Breast epithelium (tissue), 4 donors: ENCODE data around the gene DCD. TPM values are rescaled to one million over a fixed set of nuclear protein-coding genes. Genes with fewer than 3 reads are reported as not detected.

Experiments
- DNase-seq, 2 donors: peaks; one replicate each; pipeline ENCODE4 v3.0.0-alpha.2; 2019; ENCODE audit warnings: low spot score in 2 of 2
- H3K27ac ChIP-seq, 2 donors: fragments of 200-600 bp; sonication (generic) in 1 of 2; one replicate each; pipeline ENCODE4 v1.5.1; 2016 to 2019; ENCODE audit warnings: mild to moderate bottlenecking in 1 of 2
- H3K27me3 ChIP-seq, 2 donors: fragments of 200-600 bp; sonication (generic) in 1 of 2; one replicate each; pipeline versions ENCODE4 v1.5.1 to v1.6.0; 2017 to 2019; ENCODE audit warnings: control low read depth in 1 of 2, mild to moderate bottlenecking in 1 of 2
- H3K36me3 ChIP-seq: fragments of 200-600 bp; one replicate; pipeline ENCODE4 v1.5.1; 2019
- H3K4me1 ChIP-seq, 2 donors: fragments of 200-600 bp; sonication (generic); one replicate each; pipeline ENCODE4 v1.5.1; 2016 to 2019; ENCODE audit warnings: control low read depth in 1 of 2
- H3K4me3 ChIP-seq, 3 donors: fragments of 200-600 bp; sonication (generic); 1 replicate in 2 of 3; 2 replicates in 1 of 3; pipeline ENCODE4 v1.5.1; 2016 to 2019; ENCODE audit warnings: mild to moderate bottlenecking in 3 of 3, moderate library complexity in 2 of 3
- H3K9me3 ChIP-seq, 2 donors: fragments of 200-600 bp; sonication (generic) in 1 of 2; one replicate each; pipeline ENCODE4 v1.5.1; 2016 to 2019; ENCODE audit warnings: control low read depth in 1 of 2
- POLR2A ChIP-seq: fragments of 450-650 bp; IDR thresholded peaks from one replicate; pipeline ENCODE4 v1.6.1; 2016; ENCODE audit warnings: antibody characterized with exemption, mild to moderate bottlenecking, moderate library complexity
- POLR2AphosphoS5 ChIP-seq, 3 donors: sonication (generic); formaldehyde crosslinking; IDR thresholded peaks; one replicate each; pipeline ENCODE4 v1.6.1; 2017; ENCODE audit warnings: antibody characterized with exemption in 3 of 3
- intact Hi-C: fragments of 100-400 bp; cut with DNase I; formaldehyde crosslinking; loops from one replicate; pipeline ENCODE4 v1.15.1; 2023; ENCODE audit warnings: low total_unique reads
- total RNA-seq, 3 donors: library from RNA; depleted of rRNA; stranded (reverse); fragments of >200 nt; gene quantifications; one replicate each; pipeline ENCODE4 v1.1.0, GENCODE V29; 2016
- TF ChIP-seq, protein P1 (sequence below), 3 donors: fragments of 450-650 bp; IDR thresholded peaks; one replicate each; pipeline ENCODE4 v1.5.1; 2016 to 2017; ENCODE audit warnings: antibody characterized with exemption in 3 of 3, mild to moderate bottlenecking in 3 of 3, moderate library complexity in 3 of 3

The DCD gene
- total RNA-seq, 3 donors from 2014 or later = not detected

- H3K9me3 ChIP-seq = no peaks in the 10 kb centered on the region
- H3K27me3 ChIP-seq = no peaks in the 10 kb centered on the region
- DNase-seq = no peak
- intact Hi-C loops = no loop called here
- no peak overlapping the region for H3K4me3 ChIP-seq
- no peaks in the 10 kb centered on the region for H3K4me1 ChIP-seq
- H3K36me3 ChIP-seq = no peaks in the 10 kb centered on the region
- TF ChIP-seq, protein P1, sequence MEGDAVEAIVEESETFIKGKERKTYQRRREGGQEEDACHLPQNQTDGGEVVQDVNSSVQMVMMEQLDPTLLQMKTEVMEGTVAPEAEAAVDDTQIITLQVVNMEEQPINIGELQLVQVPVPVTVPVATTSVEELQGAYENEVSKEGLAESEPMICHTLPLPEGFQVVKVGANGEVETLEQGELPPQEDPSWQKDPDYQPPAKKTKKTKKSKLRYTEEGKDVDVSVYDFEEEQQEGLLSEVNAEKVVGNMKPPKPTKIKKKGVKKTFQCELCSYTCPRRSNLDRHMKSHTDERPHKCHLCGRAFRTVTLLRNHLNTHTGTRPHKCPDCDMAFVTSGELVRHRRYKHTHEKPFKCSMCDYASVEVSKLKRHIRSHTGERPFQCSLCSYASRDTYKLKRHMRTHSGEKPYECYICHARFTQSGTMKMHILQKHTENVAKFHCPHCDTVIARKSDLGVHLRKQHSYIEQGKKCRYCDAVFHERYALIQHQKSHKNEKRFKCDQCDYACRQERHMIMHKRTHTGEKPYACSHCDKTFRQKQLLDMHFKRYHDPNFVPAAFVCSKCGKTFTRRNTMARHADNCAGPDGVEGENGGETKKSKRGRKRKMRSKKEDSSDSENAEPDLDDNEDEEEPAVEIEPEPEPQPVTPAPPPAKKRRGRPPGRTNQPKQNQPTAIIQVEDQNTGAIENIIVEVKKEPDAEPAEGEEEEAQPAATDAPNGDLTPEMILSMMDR (IDR thresholded peaks at IDR 0.05) = no peak
- TF ChIP-seq POLR2AphosphoS5 (IDR thresholded peaks at IDR 0.05) = no peak
- no peak for TF ChIP-seq POLR2A
- H3K27ac ChIP-seq = no peak overlapping the region
Observed at GRCh38 chr12:54688309-54689033, 40.3 kb upstream of the DCD start.

DNA sequence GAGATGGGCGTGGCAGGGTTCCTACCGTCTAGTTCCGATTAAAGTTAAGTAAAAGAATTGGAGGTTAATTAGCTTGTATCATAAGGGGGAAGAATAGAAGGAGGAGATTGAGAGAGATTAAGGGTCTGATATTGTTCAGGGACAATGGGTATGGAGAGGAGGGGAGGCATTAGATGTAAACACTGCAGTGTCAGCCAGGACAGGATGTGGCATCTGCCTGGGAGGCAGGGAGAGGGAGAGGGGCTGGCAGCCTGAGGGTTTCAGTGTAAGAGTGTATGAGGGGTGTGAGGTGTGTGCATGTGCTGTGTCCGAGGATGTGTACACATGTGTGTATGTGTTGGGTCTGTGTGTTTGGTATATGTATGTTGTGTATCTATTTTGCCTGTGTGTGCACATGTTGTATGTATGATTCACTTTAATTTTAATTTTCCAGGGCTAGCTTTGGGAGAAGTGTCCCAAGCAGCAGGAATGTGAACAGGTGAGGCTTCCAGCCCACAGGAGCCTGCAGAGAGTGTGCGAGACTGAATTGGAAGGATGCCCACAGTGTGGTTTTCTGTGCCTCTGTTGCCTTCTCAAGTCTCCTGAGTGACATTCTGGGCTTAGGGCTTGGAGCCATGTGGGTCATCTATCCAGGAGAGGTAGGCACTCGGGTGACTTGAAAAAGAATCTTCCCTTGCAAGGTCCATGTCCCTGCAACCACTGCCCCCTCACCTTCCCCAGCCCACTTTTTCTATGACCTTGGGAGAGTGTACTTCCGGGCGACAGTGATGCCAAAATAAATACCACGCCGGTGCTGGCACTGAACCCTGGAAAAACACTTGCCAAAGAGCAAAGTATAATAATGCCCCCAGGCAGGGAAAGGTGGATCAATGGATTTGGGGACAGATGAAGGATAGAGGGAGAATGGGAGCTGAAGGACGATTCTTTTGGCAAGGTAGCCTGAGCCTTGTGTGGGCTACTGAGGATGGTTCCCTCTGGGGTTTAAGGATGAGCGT, 36.8 kb upstream of the DCD start:
- peak overlapping the region; percentile 52 to 75 for H3K27ac ChIP-seq
- H3K4me1 ChIP-seq = peaks cover 0 to 5% of the 10 kb centered on the region in 2 donors
- H3K36me3 ChIP-seq = no peaks in the 10 kb centered on the region
- H3K9me3 ChIP-seq = no peaks in the 10 kb centered on the region
- intact Hi-C loops = loop anchor here (5.0 kb wide), 1 partner anchor 652 kb away; no protein-coding TSS in a partner anchor
- DNase-seq = peak; percentile 63 to 82
- H3K4me3 ChIP-seq = peak overlapping the region in 1 of 3 donors; percentile 17
- no peaks in the 10 kb centered on the region for H3K27me3 ChIP-seq
- TF ChIP-seq, protein P1 (IDR thresholded peaks at IDR 0.05) = no peak

DNA sequence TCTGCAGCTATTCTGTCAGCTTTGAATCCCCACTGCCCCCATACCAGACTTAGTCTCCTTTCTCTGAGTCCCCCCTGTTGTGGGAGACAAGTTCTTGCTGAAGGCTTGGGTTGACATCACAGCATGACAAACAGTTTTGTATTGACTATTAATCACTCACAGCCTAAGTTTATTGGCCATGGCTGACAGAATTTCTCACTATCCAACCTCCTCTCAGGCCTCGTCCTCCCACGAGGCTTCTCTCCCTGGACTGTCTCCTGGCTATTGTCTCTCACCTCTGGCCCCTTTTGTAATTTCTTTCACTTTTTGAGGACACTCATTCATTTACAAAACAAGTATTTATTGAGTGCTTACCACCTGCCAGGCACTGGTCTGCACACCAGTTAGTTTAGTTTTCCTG, 35.2 kb upstream of the DCD start:
- Histone ChIP-seq H3K27me3 (no peaks in the 10 kb centered on the region), H3K4me3 (no peak overlapping the region), H3K27ac (peak overlapping the region in 1 of 2 donors; percentile 75), H3K36me3 (no peaks in the 10 kb centered on the region), H3K9me3 (no peaks in the 10 kb centered on the region), H3K4me1 (peaks cover 0 to 5% of the 10 kb centered on the region in 2 donors)
- intact Hi-C loops = loop anchor here (5.0 kb wide), 1 partner anchor 654 kb away; no protein-coding TSS in a partner anchor
- TF ChIP-seq, protein P1 (IDR thresholded peaks at IDR 0.05) = no peak
- TF ChIP-seq POLR2AphosphoS5 (IDR thresholded peaks at IDR 0.05) (no peak), POLR2A (no peak)
- DNase-seq = no peak

DNA sequence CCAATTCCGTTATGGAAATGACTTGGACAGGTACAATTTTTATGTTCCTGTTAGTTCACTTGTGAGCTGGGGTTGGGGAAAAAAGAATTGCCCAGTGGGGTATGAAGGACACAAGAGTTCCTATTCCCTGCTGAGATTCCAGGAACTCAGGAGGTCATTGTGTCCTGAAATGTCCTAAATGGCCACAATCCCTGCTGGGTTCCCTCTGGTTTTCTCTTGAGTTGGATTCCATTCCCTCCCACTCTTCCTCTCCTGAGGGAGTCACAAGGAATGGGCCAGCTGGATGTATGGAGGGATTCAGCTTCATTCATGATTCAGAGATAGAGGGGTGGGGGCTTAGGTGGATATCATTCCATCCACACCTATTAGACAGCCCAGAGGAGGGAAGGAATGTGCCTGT, 34.5 kb upstream of the DCD start:
- Histone ChIP-seq H3K27me3 (no peaks in the 10 kb centered on the region), H3K4me3 (no peak overlapping the region), H3K4me1 (peaks cover 0 to 5% of the 10 kb centered on the region in 2 donors), H3K36me3 (no peaks in the 10 kb centered on the region), H3K27ac (peak overlapping the region in 1 of 2 donors; percentile 75), H3K9me3 (no peaks in the 10 kb centered on the region)
- DNase-seq = no peak
- no peak for TF ChIP-seq POLR2A
- no peak for TF ChIP-seq POLR2AphosphoS5 (IDR thresholded peaks at IDR 0.05)
- TF ChIP-seq, protein P1 (IDR thresholded peaks at IDR 0.05) = no peak
- intact Hi-C loops = loop anchor here (5.0 kb wide), 1 partner anchor 655 kb away; no protein-coding TSS in a partner anchor
